HG02763 (cell line): ENCODE data around the gene MANSC4.

Experiments
- ATAC-seq: cut with Tn5 transposase; IDR thresholded peaks from one replicate; pipeline ENCODE4 v1.9.1; 2021; ENCODE audit warnings: mild to moderate bottlenecking, moderate library complexity; ENCODE audit not compliant: unreplicated experiment

Gene MANSC4

GRCh38 chr12:27801630-27802029 is 21.6 kb upstream of the MANSC4 start:
- no peak for ATAC-seq

- no peak for ATAC-seq
Measured at GRCh38 chr12:27800819-27801218, 20.8 kb upstream of the MANSC4 start.

GRCh38 chr12:27797301-27798025 is 17.4 kb upstream of the MANSC4 start:
- no peak for ATAC-seq

- ATAC-seq: no peak
Measured at GRCh38 chr12:27796128-27796527, 16.1 kb upstream of the MANSC4 start.

- no peak for ATAC-seq
Measured at GRCh38 chr12:27794818-27795584, 15.0 kb upstream of the MANSC4 start.

- no peak for ATAC-seq
Measured at GRCh38 chr12:27790179-27790578, 10.1 kb upstream of the MANSC4 start.

GRCh38 chr12:27787559-27787958 is 7.5 kb upstream of the MANSC4 start:
- ATAC-seq: no peak

- no peak for ATAC-seq
Measured at GRCh38 chr12:27785882-27786570, 6.0 kb upstream of the MANSC4 start.

- no peak for ATAC-seq
Measured at GRCh38 chr12:27782481-27782880, 2.4 kb upstream of the MANSC4 start.

- ATAC-seq: no peak
Measured at GRCh38 chr12:27781680-27782079, 1.6 kb upstream of the MANSC4 start.

- peak; percentile 23 for ATAC-seq
Measured at GRCh38 chr12:27780612-27781408, 774 bp upstream of the MANSC4 start.

- peak; percentile 12 for ATAC-seq
Measured at GRCh38 chr12:27779416-27779919, 568 bp downstream of the MANSC4 start.

GRCh38 chr12:27778206-27778605 is 1.8 kb downstream of the MANSC4 start:
- ATAC-seq: no peak

- ATAC-seq: no peak
Measured at GRCh38 chr12:27777141-27777540, 2.9 kb downstream of the MANSC4 start.

- ATAC-seq: no peak
Measured at GRCh38 chr12:27772328-27773049, 7.5 kb downstream of the MANSC4 start.

- no peak for ATAC-seq
Measured at GRCh38 chr12:27771481-27772327, 8.3 kb downstream of the MANSC4 start.

GRCh38 chr12:27769142-27769673 is 10.8 kb downstream of the MANSC4 start:
- no peak for ATAC-seq

GRCh38 chr12:27766587-27766986 is 13.4 kb downstream of the MANSC4 start:
- no peak for ATAC-seq

- no peak for ATAC-seq
Measured at GRCh38 chr12:27762757-27763156, 17.3 kb downstream of the MANSC4 start.
